HepG2 (cell line): Measurements from ENCODE around the gene TOMM22. TPM values are rescaled to one million over a fixed set of nuclear protein-coding genes. Genes with fewer than 3 reads are reported as not detected.

Experiments
- AFF4 ChIP-seq: sonication (generic); formaldehyde crosslinking; IDR thresholded peaks from 2 replicates; pipeline ENCODE4 v1.4.0; 2020; ENCODE audit warnings: missing genetic modification reagents
- BRCA1 ChIP-seq: sonication (generic); formaldehyde crosslinking; IDR thresholded peaks from 2 replicates; pipeline ENCODE4 v1.4.0; 2020; ENCODE audit warnings: missing genetic modification reagents
- HHEX ChIP-seq: IDR thresholded peaks from 2 replicates; pipeline ENCODE4 v1.6.1; 2016; ENCODE audit warnings: control low read depth
- HMGA1 ChIP-seq: sonication (generic); formaldehyde crosslinking; conservative IDR thresholded peaks from 2 replicates; pipeline ENCODE4 v1.4.0; 2020; ENCODE audit warnings: missing genetic modification reagents
- KDM5B ChIP-seq: sonication (generic); formaldehyde crosslinking; IDR thresholded peaks from 2 replicates; pipeline ENCODE4 v1.4.0; 2020; ENCODE audit warnings: missing genetic modification reagents, mild to moderate bottlenecking, borderline replicate concordance
- MBD4 ChIP-seq: IDR thresholded peaks from 2 replicates; pipeline ENCODE4 v1.6.1; 2012; ENCODE audit warnings: low read length, inconsistent platforms, borderline replicate concordance
- NR2F2 ChIP-seq: IDR thresholded peaks from 2 replicates; pipeline ENCODE4 v1.6.1; 2012; ENCODE audit warnings: low read depth, inconsistent platforms, borderline replicate concordance
- ZNF607 ChIP-seq: sonication (generic); formaldehyde crosslinking; IDR thresholded peaks from 2 replicates; pipeline ENCODE4 v1.5.1; 2020; ENCODE audit warnings: missing genetic modification reagents, mild to moderate bottlenecking, borderline replicate concordance
- ZNF766 ChIP-seq: sonication (generic); formaldehyde crosslinking; IDR thresholded peaks from 2 replicates; pipeline ENCODE4 v1.5.0; 2020; ENCODE audit warnings: missing genetic modification reagents, borderline replicate concordance
- polyA plus RNA-seq, 8 experiments: library from polyadenylated mRNA; depleted of rRNA in 3 of 8; stranded (reverse) in 7 of 8; unstranded in 1 of 8; fragments of >200 nt; fragmentation: Illumina TruSeq in 4 of 8; extraction: Trizol in 4 of 8; gene quantifications; 2 replicates each; pipeline versions ENCODE4 v1.2.1 to v1.2.3, GENCODE V29; 2011 to 2016; ENCODE audit warnings: low read depth in 4 of 8, missing spikeins in 1 of 8, mixed read lengths in 1 of 8; ENCODE audit not compliant: insufficient read depth in 1 of 8
- total RNA-seq, 5 experiments: library from RNA; depleted of rRNA; stranded (reverse); fragments of >200 nt; fragmentation: Illumina TruSeq; extraction: Trizol; gene quantifications; 2 replicates each; pipeline ENCODE4 v1.2.3, GENCODE V29; 2016; ENCODE audit warnings: low read depth in 1 of 5
- TF ChIP-seq, protein P1 (sequence below): sonication (generic); formaldehyde crosslinking; conservative IDR thresholded peaks from 2 replicates; pipeline ENCODE4 v1.4.0; 2020; ENCODE audit warnings: missing genetic modification reagents
- TF ChIP-seq, protein P2 (sequence below): sonication (generic); formaldehyde crosslinking; IDR thresholded peaks from 2 replicates; pipeline ENCODE4 v1.4.0; 2020; ENCODE audit warnings: mild to moderate bottlenecking, missing genetic modification reagents
- TF ChIP-seq, protein P3 (sequence below): sonication (generic); formaldehyde crosslinking; IDR thresholded peaks from 2 replicates; pipeline ENCODE4; 2020; ENCODE audit warnings: missing genetic modification reagents, mild to moderate bottlenecking, borderline replicate concordance
- TF ChIP-seq, protein P4 (sequence below): sonication (generic); formaldehyde crosslinking; IDR thresholded peaks from 2 replicates; pipeline ENCODE4 v1.8.1; 2023; ENCODE audit warnings: missing genetic modification reagents, inconsistent platforms, borderline replicate concordance
- TF ChIP-seq, protein P5 (sequence below): sonication (generic); formaldehyde crosslinking; IDR thresholded peaks from 2 replicates; pipeline ENCODE4 v1.8.1; 2023; ENCODE audit warnings: mild to moderate bottlenecking, moderate library complexity, missing genetic modification reagents

Gene TOMM22
- total and polyA plus RNA-seq, 2 of the 13 experiments (the other 11 are each of a cell fraction or from before 2014, with no cell fraction given) = 46.9 to 118 TPM

DNA sequence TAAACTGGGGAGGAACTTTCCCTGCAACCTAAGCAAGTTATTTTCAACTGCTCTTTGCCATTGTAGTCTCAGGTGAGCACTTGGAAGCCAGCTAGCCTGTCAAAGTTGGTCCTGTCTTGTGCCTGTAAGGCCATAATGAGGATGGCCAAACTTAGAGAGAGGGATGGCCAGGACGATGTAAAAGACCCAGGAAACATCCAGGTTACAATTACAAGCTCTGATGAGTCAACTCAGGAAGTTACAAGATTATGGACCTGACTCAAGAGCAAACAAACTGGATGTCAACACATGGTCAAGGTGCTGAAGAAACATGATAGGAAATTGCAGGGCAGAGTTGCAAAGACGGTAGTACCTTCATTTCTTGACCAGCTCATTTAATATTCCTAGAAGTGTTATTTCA is 25.6 kb downstream of the TOMM22 start (continued):
- TF ChIP-seq NR2F2 = no peak
- no peak for TF ChIP-seq AFF4 (CRISPR knock-in tag)
- TF ChIP-seq KDM5B (CRISPR knock-in tag) = no peak
- TF ChIP-seq, protein P1, sequence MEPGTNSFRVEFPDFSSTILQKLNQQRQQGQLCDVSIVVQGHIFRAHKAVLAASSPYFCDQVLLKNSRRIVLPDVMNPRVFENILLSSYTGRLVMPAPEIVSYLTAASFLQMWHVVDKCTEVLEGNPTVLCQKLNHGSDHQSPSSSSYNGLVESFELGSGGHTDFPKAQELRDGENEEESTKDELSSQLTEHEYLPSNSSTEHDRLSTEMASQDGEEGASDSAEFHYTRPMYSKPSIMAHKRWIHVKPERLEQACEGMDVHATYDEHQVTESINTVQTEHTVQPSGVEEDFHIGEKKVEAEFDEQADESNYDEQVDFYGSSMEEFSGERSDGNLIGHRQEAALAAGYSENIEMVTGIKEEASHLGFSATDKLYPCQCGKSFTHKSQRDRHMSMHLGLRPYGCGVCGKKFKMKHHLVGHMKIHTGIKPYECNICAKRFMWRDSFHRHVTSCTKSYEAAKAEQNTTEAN = no peak
- TF ChIP-seq, protein P2, sequence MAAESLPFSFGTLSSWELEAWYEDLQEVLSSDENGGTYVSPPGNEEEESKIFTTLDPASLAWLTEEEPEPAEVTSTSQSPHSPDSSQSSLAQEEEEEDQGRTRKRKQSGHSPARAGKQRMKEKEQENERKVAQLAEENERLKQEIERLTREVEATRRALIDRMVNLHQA (CRISPR knock-in tag) = no peak
- TF ChIP-seq, protein P3, sequence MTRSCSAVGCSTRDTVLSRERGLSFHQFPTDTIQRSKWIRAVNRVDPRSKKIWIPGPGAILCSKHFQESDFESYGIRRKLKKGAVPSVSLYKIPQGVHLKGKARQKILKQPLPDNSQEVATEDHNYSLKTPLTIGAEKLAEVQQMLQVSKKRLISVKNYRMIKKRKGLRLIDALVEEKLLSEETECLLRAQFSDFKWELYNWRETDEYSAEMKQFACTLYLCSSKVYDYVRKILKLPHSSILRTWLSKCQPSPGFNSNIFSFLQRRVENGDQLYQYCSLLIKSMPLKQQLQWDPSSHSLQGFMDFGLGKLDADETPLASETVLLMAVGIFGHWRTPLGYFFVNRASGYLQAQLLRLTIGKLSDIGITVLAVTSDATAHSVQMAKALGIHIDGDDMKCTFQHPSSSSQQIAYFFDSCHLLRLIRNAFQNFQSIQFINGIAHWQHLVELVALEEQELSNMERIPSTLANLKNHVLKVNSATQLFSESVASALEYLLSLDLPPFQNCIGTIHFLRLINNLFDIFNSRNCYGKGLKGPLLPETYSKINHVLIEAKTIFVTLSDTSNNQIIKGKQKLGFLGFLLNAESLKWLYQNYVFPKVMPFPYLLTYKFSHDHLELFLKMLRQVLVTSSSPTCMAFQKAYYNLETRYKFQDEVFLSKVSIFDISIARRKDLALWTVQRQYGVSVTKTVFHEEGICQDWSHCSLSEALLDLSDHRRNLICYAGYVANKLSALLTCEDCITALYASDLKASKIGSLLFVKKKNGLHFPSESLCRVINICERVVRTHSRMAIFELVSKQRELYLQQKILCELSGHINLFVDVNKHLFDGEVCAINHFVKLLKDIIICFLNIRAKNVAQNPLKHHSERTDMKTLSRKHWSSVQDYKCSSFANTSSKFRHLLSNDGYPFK (CRISPR knock-in tag) = no peak
- TF ChIP-seq ZNF607 (CRISPR knock-in tag) = no peak
- TF ChIP-seq HHEX (CRISPR knock-in tag) = no peak
- no peak for TF ChIP-seq BRCA1
- no peak for TF ChIP-seq HMGA1 (CRISPR knock-in tag)
- TF ChIP-seq, protein P4, sequence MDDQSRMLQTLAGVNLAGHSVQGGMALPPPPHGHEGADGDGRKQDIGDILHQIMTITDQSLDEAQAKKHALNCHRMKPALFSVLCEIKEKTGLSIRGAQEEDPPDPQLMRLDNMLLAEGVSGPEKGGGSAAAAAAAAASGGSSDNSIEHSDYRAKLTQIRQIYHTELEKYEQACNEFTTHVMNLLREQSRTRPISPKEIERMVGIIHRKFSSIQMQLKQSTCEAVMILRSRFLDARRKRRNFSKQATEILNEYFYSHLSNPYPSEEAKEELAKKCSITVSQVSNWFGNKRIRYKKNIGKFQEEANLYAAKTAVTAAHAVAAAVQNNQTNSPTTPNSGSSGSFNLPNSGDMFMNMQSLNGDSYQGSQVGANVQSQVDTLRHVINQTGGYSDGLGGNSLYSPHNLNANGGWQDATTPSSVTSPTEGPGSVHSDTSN (CRISPR knock-in tag) = no peak
- TF ChIP-seq MBD4 = no peak
- TF ChIP-seq, protein P5, sequence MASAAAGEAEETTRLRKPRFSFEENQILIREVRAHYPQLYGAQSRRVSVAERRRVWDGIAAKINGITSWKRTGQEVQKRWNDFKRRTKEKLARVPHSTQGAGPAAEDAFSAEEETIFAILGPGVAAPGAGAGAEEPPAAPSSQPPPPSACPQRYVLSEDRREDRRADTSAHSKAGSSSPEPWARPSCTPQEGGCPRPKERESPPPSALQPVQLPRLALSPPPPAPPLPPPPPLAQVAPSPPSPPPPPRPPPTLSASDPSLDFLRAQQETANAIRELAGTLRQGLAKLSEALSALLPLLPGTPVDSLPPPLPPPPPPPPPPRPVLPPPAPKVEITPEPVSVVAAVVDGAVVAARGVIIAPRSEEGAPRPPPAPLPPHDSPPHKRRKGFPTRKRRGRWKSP (CRISPR knock-in tag) = no peak
- no peak for TF ChIP-seq ZNF766 (CRISPR knock-in tag)
